ENCODE measurements around the gene ALOX12.

- no peak for TF ChIP-seq CTCF (IDR thresholded peaks at IDR 0.05)
- no peak for TF ChIP-seq POLR2A (IDR thresholded peaks at IDR 0.05)
- no peak for TF ChIP-seq EP300 (IDR thresholded peaks at IDR 0.05)
Measured at GRCh38 chr17:7039832-7040231, 44.0 kb downstream of the ALOX12 start.

Data from tibial nerve (tissue), 4 donors.